Endothelial cell of umbilical vein (primary cell): ENCODE results near the gene MEGF11.

ENCODE experiments used
- POLR2AphosphoS5 ChIP-seq: IDR thresholded peaks from 2 replicates; pipeline ENCODE4 v1.6.1; 2012; ENCODE audit warnings: low read depth, mild to moderate bottlenecking, control low read depth, low read length, moderate library complexity; ENCODE audit not compliant: insufficient read depth
- TF ChIP-seq, protein P1 (sequence below), 2 donors: IDR thresholded peaks; 1 replicate in 1 of 2; 2 replicates in 1 of 2; pipeline ENCODE4 v1.5.1; 2011; ENCODE audit warnings: low read length in 2 of 2, mild to moderate bottlenecking in 2 of 2, moderate library complexity in 2 of 2, control low read depth in 1 of 2, inconsistent platforms in 1 of 2, low read depth in 1 of 2; ENCODE audit not compliant: insufficient read depth in 1 of 2; ENCODE audit errors: extremely low read depth in 1 of 2

DNA sequence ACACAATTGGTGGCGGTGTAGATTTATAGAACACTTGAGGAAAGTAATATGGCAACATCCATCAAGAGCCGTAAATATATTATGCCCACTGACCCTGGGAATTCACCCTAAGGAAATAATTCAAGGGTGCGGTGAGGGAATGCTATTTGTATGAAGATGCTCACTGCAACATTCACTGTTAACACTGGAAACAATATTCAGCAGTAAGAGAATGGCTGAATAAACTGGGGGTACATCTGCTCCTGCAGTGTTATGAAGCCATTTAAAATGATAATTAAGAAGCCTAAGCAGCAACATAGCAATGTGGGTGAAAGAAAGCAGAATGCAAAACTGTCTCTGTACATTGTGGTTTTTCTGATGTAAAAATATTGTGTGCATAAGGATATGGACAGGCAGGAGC lies 296.7 kb downstream of the MEGF11 start:
- TF ChIP-seq, protein P1, sequence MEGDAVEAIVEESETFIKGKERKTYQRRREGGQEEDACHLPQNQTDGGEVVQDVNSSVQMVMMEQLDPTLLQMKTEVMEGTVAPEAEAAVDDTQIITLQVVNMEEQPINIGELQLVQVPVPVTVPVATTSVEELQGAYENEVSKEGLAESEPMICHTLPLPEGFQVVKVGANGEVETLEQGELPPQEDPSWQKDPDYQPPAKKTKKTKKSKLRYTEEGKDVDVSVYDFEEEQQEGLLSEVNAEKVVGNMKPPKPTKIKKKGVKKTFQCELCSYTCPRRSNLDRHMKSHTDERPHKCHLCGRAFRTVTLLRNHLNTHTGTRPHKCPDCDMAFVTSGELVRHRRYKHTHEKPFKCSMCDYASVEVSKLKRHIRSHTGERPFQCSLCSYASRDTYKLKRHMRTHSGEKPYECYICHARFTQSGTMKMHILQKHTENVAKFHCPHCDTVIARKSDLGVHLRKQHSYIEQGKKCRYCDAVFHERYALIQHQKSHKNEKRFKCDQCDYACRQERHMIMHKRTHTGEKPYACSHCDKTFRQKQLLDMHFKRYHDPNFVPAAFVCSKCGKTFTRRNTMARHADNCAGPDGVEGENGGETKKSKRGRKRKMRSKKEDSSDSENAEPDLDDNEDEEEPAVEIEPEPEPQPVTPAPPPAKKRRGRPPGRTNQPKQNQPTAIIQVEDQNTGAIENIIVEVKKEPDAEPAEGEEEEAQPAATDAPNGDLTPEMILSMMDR (IDR thresholded peaks at IDR 0.05; ENCODE audit: extremely low read depth in 1 of 2, insufficient read depth in 1 of 2, low read depth in 1 of 2, low read length in 2 of 2), result no peak
- no peak for TF ChIP-seq POLR2AphosphoS5
